IMR-90 (cell line): ENCODE results near the gene KRT4. TPM values are rescaled to one million over a fixed set of nuclear protein-coding genes. Genes with fewer than 3 reads are reported as not detected.

Experiments
- ATAC-seq: fragments of 200-7000 bp; cut with Tn5 transposase; 2 replicates; pipeline ENCODE4 v1.9.1; 2020; ENCODE audit warnings: low read depth, mild to moderate bottlenecking, moderate library complexity
- BruUV-seq: library from RNA; stranded (reverse); fragments of 400-500 nt; replicated peaks from 2 replicates; lab custom pipeline; 2021; lab: Mats Ljungman, UMichigan
- CTCF ChIA-PET: fragments of 300-600 bp; formaldehyde crosslinking; extraction: SDS; loops from one replicate; lab custom pipeline; 2021; ENCODE audit warnings: antibody characterized with exemption; lab: Yijun Ruan, JAX
- POLR2A ChIA-PET: fragments of 300-600 bp; sonication (Branson Sonifier 250); formaldehyde crosslinking; loops from one replicate; lab custom pipeline; 2022; ENCODE audit warnings: antibody characterized with exemption; ENCODE audit not compliant: unreplicated experiment; lab: Charles Lee
- DNase-seq: peaks from one replicate; pipeline ENCODE4 v3.0.0; 2013
- H2AFZ ChIP-seq: replicated peaks from 2 replicates; pipeline ENCODE3; 2013; ENCODE audit warnings: low read length, mild to moderate bottlenecking; ENCODE audit not compliant: poor library complexity
- H2AK5ac ChIP-seq: 2 replicates; pipeline ENCODE4 v1.6.1; 2013; ENCODE audit warnings: low read depth, low read length, inconsistent platforms
- H2AK9ac ChIP-seq: replicated peaks from 2 replicates; pipeline ENCODE3; 2013; ENCODE audit warnings: mild to moderate bottlenecking, low read depth, low read length, moderate library complexity; ENCODE audit not compliant: poor library complexity
- H2BK120ac ChIP-seq: 2 replicates; pipeline ENCODE4 v1.6.1; 2013; ENCODE audit warnings: low read depth, low read length, inconsistent platforms
- H2BK15ac ChIP-seq: 3 replicates; pipeline ENCODE4 v1.6.1; 2013; ENCODE audit warnings: low read depth, low read length, inconsistent platforms
- H2BK20ac ChIP-seq: 2 replicates; pipeline ENCODE4 v1.6.1; 2013; ENCODE audit warnings: low read depth, mild to moderate bottlenecking, inconsistent platforms, low read length, moderate library complexity
- H2BK5ac ChIP-seq: 2 replicates; pipeline ENCODE4 v1.6.1; 2013; ENCODE audit warnings: mild to moderate bottlenecking, low read depth, low read length, inconsistent platforms; ENCODE audit not compliant: poor library complexity, severe bottlenecking
- H3K14ac ChIP-seq: replicated peaks from 2 replicates; pipeline ENCODE4 v1.6.1; 2013; ENCODE audit warnings: low read depth, low read length, inconsistent platforms
- H3K18ac ChIP-seq: 2 replicates; pipeline ENCODE4 v1.6.1; 2013; ENCODE audit warnings: low read depth, low read length, control low read depth
- H3K23ac ChIP-seq: 2 replicates; pipeline ENCODE4 v1.6.1; 2013; ENCODE audit warnings: low read depth, low read length, inconsistent platforms
- H3K27ac ChIP-seq: 2 replicates; pipeline ENCODE4 v1.5.1; 2013; ENCODE audit warnings: mild to moderate bottlenecking, control low read depth, low read length; ENCODE audit not compliant: insufficient read depth
- H3K27me3 ChIP-seq: 2 replicates; pipeline ENCODE4 v1.6.1; 2013; ENCODE audit warnings: low read length; ENCODE audit not compliant: control insufficient read depth, insufficient read depth
- H3K36me3 ChIP-seq: 2 replicates; pipeline ENCODE4 v1.6.1; 2013; ENCODE audit warnings: low read length, mixed read lengths; ENCODE audit not compliant: control insufficient read depth, insufficient read depth
- H3K4ac ChIP-seq: 2 replicates; pipeline ENCODE4 v1.6.1; 2013; ENCODE audit warnings: low read depth, low read length, inconsistent platforms
- H3K4me1 ChIP-seq: 2 replicates; pipeline ENCODE4 v1.6.1; 2013; ENCODE audit warnings: low read length, mixed read lengths; ENCODE audit not compliant: control insufficient read depth, insufficient read depth
- H3K4me2 ChIP-seq: 2 replicates; pipeline ENCODE4 v1.6.1; 2013; ENCODE audit warnings: low read depth, mild to moderate bottlenecking, control low read depth, low read length, moderate library complexity
- H3K4me3 ChIP-seq: 2 replicates; pipeline ENCODE4 v1.5.1; 2013; ENCODE audit warnings: low read depth, mild to moderate bottlenecking, control low read depth, low read length, moderate library complexity; ENCODE audit not compliant: insufficient read depth
- H3K56ac ChIP-seq: 2 replicates; pipeline ENCODE4 v1.6.1; 2013; ENCODE audit warnings: low read length, inconsistent platforms; ENCODE audit not compliant: insufficient read depth; ENCODE audit errors: extremely low read depth
- H3K79me1 ChIP-seq, 2 experiments: 2 replicates each; pipeline ENCODE4 v1.6.1; 2013; ENCODE audit warnings: low read length in 2 of 2, inconsistent platforms in 1 of 2, low read depth in 1 of 2
- H3K9ac ChIP-seq: 2 replicates; pipeline ENCODE4 v1.6.1; 2013; ENCODE audit warnings: low read depth, low read length, control low read depth
- H3K9me1 ChIP-seq: 2 replicates; pipeline ENCODE4 v1.6.1; 2013; ENCODE audit warnings: low read length, inconsistent platforms; ENCODE audit not compliant: insufficient read depth
- H3K9me3 ChIP-seq: 2 replicates; pipeline ENCODE4 v1.6.1; 2013; ENCODE audit warnings: low read length; ENCODE audit not compliant: control insufficient read depth, insufficient read depth
- H4K20me1 ChIP-seq: 2 replicates; pipeline ENCODE4 v1.6.1; 2013; ENCODE audit warnings: low read length, inconsistent platforms; ENCODE audit not compliant: insufficient read depth
- H4K5ac ChIP-seq: 2 replicates; pipeline ENCODE4 v1.6.1; 2013; ENCODE audit warnings: mild to moderate bottlenecking, low read depth, low read length, control low read depth
- H4K8ac ChIP-seq, 2 experiments: 2 replicates each; pipeline ENCODE4 v1.6.1; 2013; ENCODE audit warnings: low read depth in 2 of 2, low read length in 2 of 2, control low read depth in 1 of 2, inconsistent platforms in 1 of 2
- H4K91ac ChIP-seq: 2 replicates; pipeline ENCODE4 v1.6.1; 2013; ENCODE audit warnings: low read depth, low read length, inconsistent platforms; ENCODE audit not compliant: insufficient read depth
- BHLHE40 ChIP-seq: fragments of 150-350 bp; IDR thresholded peaks from 2 replicates; pipeline ENCODE4 v1.6.1; 2016; ENCODE audit warnings: mild to moderate bottlenecking, low read depth, low read length
- CEBPB ChIP-seq: IDR thresholded peaks from 2 replicates; pipeline ENCODE4 v1.6.1; 2012; ENCODE audit warnings: low read depth, low read length, improper control_type of control experiment
- CHD1 ChIP-seq: IDR thresholded peaks from 2 replicates; pipeline ENCODE4 v1.6.1; 2012; ENCODE audit warnings: low read depth, low read length, improper control_type of control experiment
- CTCF ChIP-seq: conservative IDR thresholded peaks from 2 replicates; pipeline ENCODE4 v1.5.1; 2012; ENCODE audit warnings: mild to moderate bottlenecking, low read depth, low read length, improper control_type of control experiment
- FOS ChIP-seq: fragments of 150-350 bp; IDR thresholded peaks from 2 replicates; pipeline ENCODE4 v1.6.1; 2016; ENCODE audit warnings: low read depth, low read length
- MAFK ChIP-seq: IDR thresholded peaks from 2 replicates; pipeline ENCODE4 v1.6.1; 2012; ENCODE audit warnings: low read depth, low read length, improper control_type of control experiment
- MXI1 ChIP-seq: IDR thresholded peaks from 2 replicates; pipeline ENCODE4 v1.6.1; 2012; ENCODE audit warnings: low read depth, mild to moderate bottlenecking, low read length, moderate library complexity, borderline replicate concordance
- NFE2L2 ChIP-seq: fragments of 150-350 bp; IDR thresholded peaks from 2 replicates; pipeline ENCODE4 v1.6.1; 2016; ENCODE audit warnings: low read depth, mild to moderate bottlenecking, low read length
- RCOR1 ChIP-seq: IDR thresholded peaks from 2 replicates; pipeline ENCODE4 v1.6.1; 2012; ENCODE audit warnings: mild to moderate bottlenecking, low read length, improper control_type of control experiment; ENCODE audit not compliant: insufficient replicate concordance
- RFX5 ChIP-seq: IDR thresholded peaks from 2 replicates; pipeline ENCODE4 v1.8.0; 2012; ENCODE audit warnings: low read depth, mild to moderate bottlenecking, low read length, moderate library complexity
- USF2 ChIP-seq: fragments of 150-350 bp; IDR thresholded peaks from 2 replicates; pipeline ENCODE4 v1.6.1; 2017; ENCODE audit warnings: mild to moderate bottlenecking, antibody characterized with exemption, low read length, low read depth
- WGBS, 2 experiments: methylation state at CpG; one replicate each; pipeline versions ENCODE4 v1.1.5 to v1.1.7; 2013; ENCODE audit warnings: missing lambda C conversion rate in 2 of 2; ENCODE audit not compliant: insufficient read length in 1 of 2; ENCODE audit errors: extremely low coverage in 2 of 2; 5-methylcytosine and 5-hydroxymethylcytosine counted together
- dilution Hi-C: fragments of 300-500 bp; cut with HindIII; formaldehyde crosslinking; loops from one replicate; pipeline ENCODE4 v1.14.3; 2018; ENCODE audit warnings: low sequenced_read_pairs; ENCODE audit not compliant: unreplicated experiment
- in situ Hi-C: fragments of 300-500 bp; cut with MboI; formaldehyde crosslinking; loops from 3 replicates; pipeline ENCODE4 v1.14.3; 2019; ENCODE audit warnings: low sequenced_read_pairs, inconsistent platforms, mixed read lengths
- intact Hi-C: fragments of 100-400 bp; cut with micrococcal nuclease; formaldehyde crosslinking; loops from 2 replicates; pipeline ENCODE4 v1.10.0; 2022
- polyA plus RNA-seq, 3 experiments: library from polyadenylated mRNA; depleted of rRNA; stranded (reverse); fragments of >200 nt; gene quantifications; 2 replicates each; pipeline ENCODE4 v1.2.3, GENCODE V29; 2012; ENCODE audit warnings: low replicate concordance in 1 of 3
- total RNA-seq: library from RNA; depleted of rRNA; stranded (reverse); fragments of >200 nt; gene quantifications from 2 replicates; pipeline ENCODE4 v1.2.3, GENCODE V29; 2012

KRT4 gene
- total and polyA plus RNA-seq, 2 of the 4 experiments (the other 2 are of a cell fraction), result under 0.01 to 0.07 TPM

GRCh38 chr12:52771088-52771487, 42.8 kb downstream of the KRT4 start:
- Histone ChIP-seq H3K4ac (no peak overlapping the region), H3K36me3 (no peaks in the 10 kb centered on the region), H3K4me2 (no peak overlapping the region), H4K20me1 (no peaks in the 10 kb centered on the region), H3K56ac (no peak overlapping the region), H2AK9ac (no peak overlapping the region), H2BK5ac (no peak overlapping the region), H2AFZ (no peak overlapping the region), H2BK120ac (no peak overlapping the region), H3K9ac (no peak overlapping the region), H3K27ac (no peak overlapping the region), H4K91ac (no peak overlapping the region), H3K9me1 (no peaks in the 10 kb centered on the region), H4K5ac (no peak overlapping the region), H3K23ac (no peak overlapping the region), H3K18ac (no peak overlapping the region), H2AK5ac (no peak overlapping the region), H3K9me3 (no peaks in the 10 kb centered on the region), H3K14ac (no peak overlapping the region), H4K8ac (no peak overlapping the region), H2BK20ac (no peak overlapping the region), H3K79me1 (no peaks in the 10 kb centered on the region), H3K4me1 (no peaks in the 10 kb centered on the region), H2BK15ac (no peak overlapping the region), H3K4me3 (no peak overlapping the region), H3K27me3 (peaks cover 24% of the 10 kb centered on the region)
- ATAC-seq (no peak), DNase-seq (no peak)
- dilution Hi-C loops, result no loop called here
- ChIA-PET CTCF (no interaction called here), POLR2A (no interaction called here)
- in situ Hi-C loops, result no loop called here
- intact Hi-C loops, result no loop called here
- 60% methylated on average over 1 of the region's 6 CpGs; no CpG with 5 or more reads in 1 of the 2 experiments for WGBS, 2 experiments
- no peak for TF ChIP-seq USF2
- TF ChIP-seq RFX5, result no peak
- TF ChIP-seq BHLHE40, result no peak
- no peak for TF ChIP-seq FOS
- no peak for TF ChIP-seq NFE2L2
- no peak for TF ChIP-seq CEBPB
- no peak for TF ChIP-seq RCOR1
- no peak for TF ChIP-seq CHD1
- no peak for TF ChIP-seq CTCF
- TF ChIP-seq MAFK, result no peak
- TF ChIP-seq MXI1, result no peak
- BruUV-seq, result no TSS peak
